CD4-positive, alpha-beta T cell (primary cell): ENCODE data around the gene NUDT22. TPM values are rescaled to one million over a fixed set of nuclear protein-coding genes. Genes with fewer than 3 reads are reported as not detected.
A peak's percentile ranks its signal among the peaks of the same experiment; 100 is the strongest.

Source experiments
- ATAC-seq: fragments of 200-7000 bp; cut with Tn5 transposase; one replicate; pipeline ENCODE4 v1.10.0; 2022; ENCODE audit warnings: mild to moderate bottlenecking; ENCODE audit not compliant: poor library complexity
- CTCF ChIA-PET: fragments of 350-600 bp; sonication (Branson Sonifier 250); formaldehyde crosslinking; loops from one replicate; lab custom pipeline; 2021; ENCODE audit warnings: antibody characterized with exemption, inconsistent platforms; lab: Charles Lee
- POLR2A ChIA-PET: fragments of 350-600 bp; sonication (Branson Sonifier 250); formaldehyde crosslinking; loops from one replicate; lab custom pipeline; 2021; ENCODE audit warnings: antibody characterized with exemption, inconsistent platforms; lab: Charles Lee
- DNase-seq, 14 experiments: peaks; one replicate each; pipeline ENCODE4 v3.0.0-alpha.2; 2013 to 2020; ENCODE audit warnings: mixed read lengths in 2 of 14
- H3K27ac ChIP-seq, 2 donors: one replicate each; pipeline versions ENCODE4 v1.5.1 to v1.7.0; 2013; ENCODE audit warnings: low read length in 2 of 2, low read depth in 1 of 2, mild to moderate bottlenecking in 1 of 2
- H3K27me3 ChIP-seq, 2 experiments: 1 replicate in 1 of 2; 2 replicates in 1 of 2; pipeline versions ENCODE4 v1.6.1 to v1.7.0; 2013; ENCODE audit warnings: low read length in 2 of 2, control low read depth in 1 of 2, mild to moderate bottlenecking in 1 of 2, moderate library complexity in 1 of 2; ENCODE audit not compliant: insufficient read depth in 2 of 2, control insufficient read depth in 1 of 2
- H3K36me3 ChIP-seq: one replicate; pipeline ENCODE4 v1.6.1; 2013; ENCODE audit warnings: low read length, control low read depth; ENCODE audit not compliant: insufficient read depth
- H3K4me1 ChIP-seq: one replicate; pipeline ENCODE4 v1.6.1; 2013; ENCODE audit warnings: low read length, control low read depth; ENCODE audit not compliant: insufficient read depth
- H3K4me3 ChIP-seq: one replicate; pipeline ENCODE4 v1.5.1; 2013; ENCODE audit warnings: mild to moderate bottlenecking, low read length, moderate library complexity
- H3K9me3 ChIP-seq, 2 experiments: 1 replicate in 1 of 2; 2 replicates in 1 of 2; pipeline versions ENCODE4 v1.6.1 to v1.7.0; 2013; ENCODE audit warnings: low read length in 2 of 2, mild to moderate bottlenecking in 2 of 2, control low read depth in 1 of 2, moderate library complexity in 1 of 2; ENCODE audit not compliant: control insufficient read depth in 1 of 2, insufficient read depth in 1 of 2
- H3K27ac Mint-ChIP-seq: one replicate; pipeline ENCODE4 v1.8.0; 2020; ENCODE audit warnings: mixed read lengths
- H3K27me3 Mint-ChIP-seq: one replicate; pipeline ENCODE4 v1.8.0; 2021; ENCODE audit warnings: mixed read lengths
- H3K36me3 Mint-ChIP-seq: one replicate; pipeline ENCODE4 v1.8.0; 2021; ENCODE audit warnings: low read depth, mixed read lengths
- H3K4me1 Mint-ChIP-seq: one replicate; pipeline ENCODE4 v1.8.0; 2021; ENCODE audit warnings: low read depth, mixed read lengths
- H3K4me3 Mint-ChIP-seq: one replicate; pipeline ENCODE4 v1.8.0; 2020; ENCODE audit warnings: mild to moderate bottlenecking, mixed read lengths
- H3K9me3 Mint-ChIP-seq: one replicate; pipeline ENCODE4 v1.8.0; 2020; ENCODE audit warnings: mixed read lengths
- intact Hi-C, 2 experiments: fragments of 100-400 bp; cut with DNase I in 1 of 2; cut with micrococcal nuclease in 1 of 2; formaldehyde crosslinking; loops; one replicate each; pipeline versions ENCODE4 v1.15.1 to v1.9.0; 2023 to 2025; cut with DNase I, micrococcal nuclease
- total RNA-seq, 174 experiments: library from RNA in 2 of 174; stranded (reverse) in 2 of 174; gene quantifications; one replicate each; pipeline ENCODE4 v1.2.3 and lab custom pipeline; 2021 to 2026
- TF ChIP-seq, protein P1 (sequence below): fragments of 200-600 bp; IDR thresholded peaks from one replicate; pipeline ENCODE4 v1.8.0; 2022; ENCODE audit warnings: antibody characterized with exemption, mild to moderate bottlenecking

Gene NUDT22
- total RNA-seq, 2 experiments from 2014 or later, result 26.8 to 26.9 TPM

DNA sequence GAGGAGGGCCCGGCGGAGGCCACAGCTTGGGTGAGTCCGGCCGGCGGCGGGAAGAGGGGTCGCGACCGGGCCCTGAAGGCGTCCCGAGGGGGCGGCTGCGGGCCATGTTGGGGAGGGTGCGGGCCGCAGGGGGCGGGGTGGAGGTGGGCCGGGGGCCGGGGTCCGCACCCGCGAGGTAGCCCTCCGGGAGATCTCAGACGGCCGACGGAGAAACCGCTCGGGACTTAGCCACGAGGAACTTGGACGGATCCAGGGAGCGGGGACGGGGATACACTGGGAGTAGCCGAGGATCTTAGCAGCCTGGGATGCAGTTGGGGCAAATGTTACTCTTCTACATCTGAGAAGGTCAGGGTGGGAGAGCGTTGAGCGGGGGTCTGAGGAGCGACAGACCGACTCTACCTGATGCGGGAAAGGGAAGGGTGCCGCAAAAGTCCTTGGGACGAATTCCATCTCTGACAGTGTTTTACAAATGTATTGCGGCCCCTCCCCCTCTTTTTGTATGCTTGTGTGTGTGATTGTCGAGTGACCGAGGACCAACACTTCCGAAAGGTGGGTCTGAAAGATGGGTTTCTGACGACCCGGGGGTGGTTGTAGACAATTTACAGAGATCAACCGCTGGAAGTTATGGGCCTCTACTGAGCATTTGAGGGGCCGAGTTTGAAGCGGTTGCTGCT, 39.4 kb upstream of the NUDT22 start:
- TF ChIP-seq, protein P1, sequence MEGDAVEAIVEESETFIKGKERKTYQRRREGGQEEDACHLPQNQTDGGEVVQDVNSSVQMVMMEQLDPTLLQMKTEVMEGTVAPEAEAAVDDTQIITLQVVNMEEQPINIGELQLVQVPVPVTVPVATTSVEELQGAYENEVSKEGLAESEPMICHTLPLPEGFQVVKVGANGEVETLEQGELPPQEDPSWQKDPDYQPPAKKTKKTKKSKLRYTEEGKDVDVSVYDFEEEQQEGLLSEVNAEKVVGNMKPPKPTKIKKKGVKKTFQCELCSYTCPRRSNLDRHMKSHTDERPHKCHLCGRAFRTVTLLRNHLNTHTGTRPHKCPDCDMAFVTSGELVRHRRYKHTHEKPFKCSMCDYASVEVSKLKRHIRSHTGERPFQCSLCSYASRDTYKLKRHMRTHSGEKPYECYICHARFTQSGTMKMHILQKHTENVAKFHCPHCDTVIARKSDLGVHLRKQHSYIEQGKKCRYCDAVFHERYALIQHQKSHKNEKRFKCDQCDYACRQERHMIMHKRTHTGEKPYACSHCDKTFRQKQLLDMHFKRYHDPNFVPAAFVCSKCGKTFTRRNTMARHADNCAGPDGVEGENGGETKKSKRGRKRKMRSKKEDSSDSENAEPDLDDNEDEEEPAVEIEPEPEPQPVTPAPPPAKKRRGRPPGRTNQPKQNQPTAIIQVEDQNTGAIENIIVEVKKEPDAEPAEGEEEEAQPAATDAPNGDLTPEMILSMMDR, result no peak
- peaks cover 39% of the 10 kb centered on the region for H3K4me1 Mint-ChIP-seq
- no peak overlapping the region for H3K27ac Mint-ChIP-seq
- POLR2A ChIA-PET, result interaction anchor here (0.6 to 5.1 kb wide), 27 partner anchors 11 to 1487 kb away, joined by 3 to 88 read pairs (median 5); partner anchors contain the start of genes BAD, CCDC88B, DNAJC4 and ESRRA
- DNase-seq (peak in 9 of 14 experiments; percentile 17 to 65 (median 35)), ATAC-seq (no peak)
- Histone ChIP-seq H3K4me3 (no peak overlapping the region), H3K27ac (no peak overlapping the region), H3K9me3 (no peaks in the 10 kb centered on the region), H3K36me3 (peaks cover 10% of the 10 kb centered on the region), H3K27me3 (no peaks in the 10 kb centered on the region), H3K4me1 (peaks cover 43% of the 10 kb centered on the region)
- CTCF ChIA-PET, result interaction anchor here (0.9 to 4.1 kb wide), 13 partner anchors 15 to 145 kb away, joined by 3 to 47 read pairs (median 4); partner anchors contain the start of genes ESRRA, FERMT3, NUDT22 and PPP1R14B
- intact Hi-C loops, result loop anchor here (1.0 to 5.0 kb wide), 7 partner anchors 18 to 131 kb away; partner anchors contain the start of genes CATSPERZ (in 1 of the 2), DNAJC4 (in 1 of the 2), NUDT22 (in 1 of the 2) and PLCB3 (in 1 of the 2)
- H3K27me3 Mint-ChIP-seq, result no peaks in the 10 kb centered on the region
- H3K4me3 Mint-ChIP-seq, result no peak overlapping the region
- H3K36me3 Mint-ChIP-seq, result peaks cover 16% of the 10 kb centered on the region
- H3K9me3 Mint-ChIP-seq, result no peaks in the 10 kb centered on the region

DNA sequence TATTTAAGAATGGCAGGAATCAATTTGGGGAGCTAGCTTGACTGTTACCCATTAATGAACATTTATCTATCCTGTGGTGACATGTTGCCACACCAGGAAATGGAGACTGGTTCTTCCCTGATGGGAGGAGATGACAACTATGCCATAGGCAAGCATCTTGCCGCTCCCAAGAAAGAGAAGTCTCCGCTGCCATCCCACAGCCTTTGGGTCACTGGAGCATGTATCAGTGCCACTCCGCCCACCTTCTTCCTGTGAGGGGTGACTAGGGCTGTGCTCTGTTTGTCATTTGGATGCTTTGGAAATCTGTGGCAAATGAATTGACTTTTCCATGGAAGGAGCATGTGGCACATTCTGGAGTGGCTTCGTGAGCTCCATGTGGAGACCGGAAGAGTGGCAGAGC, 33.6 kb upstream of the NUDT22 start:
- Mint-ChIP-seq H3K27me3 (no peaks in the 10 kb centered on the region), H3K9me3 (no peaks in the 10 kb centered on the region), H3K4me1 (peaks cover 25% of the 10 kb centered on the region), H3K27ac (no peak overlapping the region), H3K36me3 (peaks cover 60% of the 10 kb centered on the region), H3K4me3 (no peak overlapping the region)
- no peak for DNase-seq
- no peak for ATAC-seq
- intact Hi-C loops, result no loop called here
- ChIA-PET POLR2A (interaction anchor here (1.7 kb wide), 1 partner anchor 12 kb away, joined by 4 read pairs; no protein-coding TSS in a partner anchor), CTCF (interaction anchor here (1.0 kb wide), 1 partner anchor 14 kb away, joined by 3 read pairs; the partner anchor contains the start of gene FERMT3)
- Histone ChIP-seq H3K27me3 (no peaks in the 10 kb centered on the region), H3K9me3 (no peaks in the 10 kb centered on the region), H3K4me1 (peaks cover 30% of the 10 kb centered on the region), H3K27ac (no peak overlapping the region), H3K4me3 (no peak overlapping the region), H3K36me3 (peaks cover 63% of the 10 kb centered on the region)
- TF ChIP-seq, protein P1, result no peak

DNA sequence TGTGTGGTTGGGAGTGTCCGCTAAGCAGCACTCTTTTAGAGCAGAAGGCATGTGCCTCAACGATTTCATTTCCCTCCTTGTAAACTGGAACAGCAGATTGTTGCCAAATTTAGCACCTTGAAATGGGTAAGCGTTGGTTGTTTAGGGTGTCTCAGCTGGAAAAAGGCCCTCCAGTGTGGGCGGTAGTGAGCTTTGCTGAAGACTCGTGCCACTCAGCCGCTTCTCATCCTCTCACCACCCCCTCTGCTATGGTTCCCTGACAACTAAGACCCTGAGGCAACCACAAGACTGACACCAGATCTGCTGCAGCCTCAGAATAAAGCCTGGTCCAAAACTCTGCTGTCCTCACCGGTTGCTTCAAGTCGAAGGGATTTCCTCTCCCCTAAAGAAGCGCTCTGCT, 29.4 kb upstream of the NUDT22 start:
- Histone ChIP-seq H3K27me3 (no peaks in the 10 kb centered on the region), H3K9me3 (no peaks in the 10 kb centered on the region), H3K4me3 (no peak overlapping the region), H3K36me3 (peaks cover 87% of the 10 kb centered on the region), H3K4me1 (peaks cover 10% of the 10 kb centered on the region), H3K27ac (no peak overlapping the region)
- CTCF ChIA-PET, result interaction anchor here (1.2 kb wide), 1 partner anchor 55 kb away, joined by 4 read pairs; no protein-coding TSS in a partner anchor
- H3K4me1 Mint-ChIP-seq, result peaks cover 10% of the 10 kb centered on the region
- POLR2A ChIA-PET, result no interaction called here
- TF ChIP-seq, protein P1, result no peak
- DNase-seq, result no peak
- no peak overlapping the region for H3K4me3 Mint-ChIP-seq
- H3K9me3 Mint-ChIP-seq, result no peaks in the 10 kb centered on the region
- no peak for ATAC-seq
- intact Hi-C loops, result no loop called here
- H3K27ac Mint-ChIP-seq, result no peak overlapping the region
- peaks cover 86% of the 10 kb centered on the region for H3K36me3 Mint-ChIP-seq
- no peaks in the 10 kb centered on the region for H3K27me3 Mint-ChIP-seq
